Lower leg skin (tissue), 4 donors: ENCODE measurements around the gene VWA8. TPM values are rescaled to one million over a fixed set of nuclear protein-coding genes. Genes with fewer than 3 reads are reported as not detected.
"Not testable (repeated sequence)": the region's sequence is repeated elsewhere in the genome, so short reads cannot be mapped to it uniquely, and the experiment has no call there.

Experiments
- DNase-seq, 2 donors: peaks; one replicate each; pipeline ENCODE4 v3.0.0-alpha.2; 2019; ENCODE audit warnings: low spot score in 2 of 2
- H3K4me3 ChIP-seq: fragments of 200-600 bp; sonication (generic); 2 replicates; pipeline ENCODE4 v1.5.1; 2017; ENCODE audit warnings: mild to moderate bottlenecking, low read depth; ENCODE audit not compliant: poor library complexity, severe bottlenecking
- POLR2A ChIP-seq, 2 donors: fragments of 450-650 bp; IDR thresholded peaks; one replicate each; pipeline ENCODE4 v1.6.1; 2016 to 2017; ENCODE audit warnings: antibody characterized with exemption in 2 of 2, mild to moderate bottlenecking in 1 of 2, moderate library complexity in 1 of 2
- WGBS, 2 donors: methylation state at CpG; one replicate each; pipeline ENCODE4 v1.1.5; 2018; 5-methylcytosine and 5-hydroxymethylcytosine counted together
- intact Hi-C: fragments of 100-400 bp; cut with DNase I; formaldehyde crosslinking; loops from one replicate; pipeline ENCODE4 v1.15.0; 2023; ENCODE audit warnings: low total_unique reads
- total RNA-seq, 4 donors: library from RNA; depleted of rRNA; stranded (reverse); fragments of >200 nt; gene quantifications; one replicate each; pipeline ENCODE4 v1.1.0, GENCODE V29; 2016
- TF ChIP-seq, protein P1 (sequence below), 3 donors: fragments of 450-650 bp; IDR thresholded peaks; one replicate each; pipeline ENCODE4 v1.5.1; 2016; ENCODE audit warnings: antibody characterized with exemption in 3 of 3, mild to moderate bottlenecking in 3 of 3, moderate library complexity in 2 of 3

VWA8 gene
- total RNA-seq, 4 donors from 2014 or later, result 11.8 to 22.0 (median 15.1) TPM

DNA sequence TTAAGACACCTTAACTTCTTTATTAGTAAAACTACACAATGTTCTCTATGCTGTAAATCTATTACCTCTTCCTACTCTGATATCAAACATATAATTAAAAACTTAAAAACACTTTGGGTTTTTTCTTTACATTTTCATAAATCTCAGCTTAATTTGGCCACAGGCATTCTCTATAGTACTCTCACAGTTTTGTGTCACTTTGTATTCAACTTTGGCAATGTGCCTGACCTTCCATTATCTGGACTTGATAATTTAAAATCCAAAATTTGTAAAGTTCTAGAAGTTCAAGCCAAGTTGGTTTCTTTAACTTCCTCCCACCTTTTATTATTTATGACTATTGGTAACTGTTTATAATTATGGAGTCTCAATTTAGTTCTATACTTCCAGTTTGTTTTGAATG lies 46.4 kb downstream of the VWA8 start:
- TF ChIP-seq, protein P1, sequence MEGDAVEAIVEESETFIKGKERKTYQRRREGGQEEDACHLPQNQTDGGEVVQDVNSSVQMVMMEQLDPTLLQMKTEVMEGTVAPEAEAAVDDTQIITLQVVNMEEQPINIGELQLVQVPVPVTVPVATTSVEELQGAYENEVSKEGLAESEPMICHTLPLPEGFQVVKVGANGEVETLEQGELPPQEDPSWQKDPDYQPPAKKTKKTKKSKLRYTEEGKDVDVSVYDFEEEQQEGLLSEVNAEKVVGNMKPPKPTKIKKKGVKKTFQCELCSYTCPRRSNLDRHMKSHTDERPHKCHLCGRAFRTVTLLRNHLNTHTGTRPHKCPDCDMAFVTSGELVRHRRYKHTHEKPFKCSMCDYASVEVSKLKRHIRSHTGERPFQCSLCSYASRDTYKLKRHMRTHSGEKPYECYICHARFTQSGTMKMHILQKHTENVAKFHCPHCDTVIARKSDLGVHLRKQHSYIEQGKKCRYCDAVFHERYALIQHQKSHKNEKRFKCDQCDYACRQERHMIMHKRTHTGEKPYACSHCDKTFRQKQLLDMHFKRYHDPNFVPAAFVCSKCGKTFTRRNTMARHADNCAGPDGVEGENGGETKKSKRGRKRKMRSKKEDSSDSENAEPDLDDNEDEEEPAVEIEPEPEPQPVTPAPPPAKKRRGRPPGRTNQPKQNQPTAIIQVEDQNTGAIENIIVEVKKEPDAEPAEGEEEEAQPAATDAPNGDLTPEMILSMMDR (IDR thresholded peaks at IDR 0.05), result no peak
- TF ChIP-seq POLR2A (IDR thresholded peaks at IDR 0.05), result no peak
- DNase-seq, result no peak
- intact Hi-C loops, result no loop called here
- no peak overlapping the region for H3K4me3 ChIP-seq

DNA sequence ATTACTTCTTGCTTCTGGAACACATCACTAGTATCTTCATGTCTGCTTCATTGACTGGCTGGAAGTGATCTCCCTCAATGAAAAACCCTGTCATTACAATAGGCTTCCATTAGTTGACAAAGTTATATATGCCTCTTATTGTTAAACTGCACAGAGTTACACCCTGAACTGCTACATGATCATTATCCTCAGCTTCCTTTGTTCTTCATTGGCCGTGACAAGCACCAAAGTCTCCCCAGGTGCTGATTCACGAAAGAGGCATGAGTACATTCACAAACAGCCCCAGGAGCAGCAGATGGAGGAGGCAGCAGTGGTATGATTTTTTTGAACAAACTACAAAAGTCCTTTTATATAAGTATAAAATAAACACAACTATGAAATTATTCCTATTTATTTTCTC lies 51.4 kb downstream of the VWA8 start:
- no peak overlapping the region for H3K4me3 ChIP-seq
- DNase-seq, result no peak
- intact Hi-C loops, result loop anchor here (10.0 kb wide), 1 partner anchor 195 kb away; no protein-coding TSS in a partner anchor
- TF ChIP-seq POLR2A (IDR thresholded peaks at IDR 0.05), result no peak
- TF ChIP-seq, protein P1 (IDR thresholded peaks at IDR 0.05), result no peak
- WGBS, 2 donors, result 87 to 93% methylated on average over 2 of the region's 2 CpGs

DNA sequence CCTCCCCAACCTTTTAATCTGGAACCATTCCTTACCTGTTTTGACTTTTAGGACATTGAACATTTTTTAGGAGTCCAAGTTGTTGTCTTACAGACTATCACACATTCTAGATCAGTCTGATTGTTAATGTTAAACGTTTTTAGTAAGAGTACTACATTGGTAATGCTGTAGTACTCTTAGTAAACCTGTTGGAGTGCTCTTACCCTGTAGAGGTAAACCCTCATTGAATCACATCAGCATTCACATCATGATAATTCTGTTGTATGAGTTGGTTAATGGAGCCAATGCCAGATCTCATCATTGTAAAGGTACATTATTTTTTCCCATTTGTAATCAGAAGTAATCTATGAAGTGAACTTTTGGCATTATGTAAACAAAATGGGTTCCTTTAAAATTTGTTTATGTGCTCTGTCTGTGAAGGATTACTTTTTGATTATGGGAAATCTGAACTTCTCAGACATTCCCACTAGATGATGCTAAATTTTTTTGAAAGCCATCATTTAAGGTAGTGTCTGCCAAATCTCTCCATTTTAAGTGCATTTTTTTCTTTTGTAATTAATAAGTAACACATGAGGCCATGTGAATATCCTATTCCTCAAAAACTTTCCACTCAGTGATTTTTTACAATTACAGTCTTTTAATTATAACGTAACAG lies 55.2 kb downstream of the VWA8 start:
- intact Hi-C loops, result loop anchor here (10.0 kb wide), 1 partner anchor 199 kb away; no protein-coding TSS in a partner anchor
- 42 to 45% methylated on average over 2 of the region's 2 CpGs for WGBS, 2 donors
- TF ChIP-seq, protein P1 (IDR thresholded peaks at IDR 0.05), result no peak
- no peak for TF ChIP-seq POLR2A (IDR thresholded peaks at IDR 0.05)
- no peak for DNase-seq
- no peak overlapping the region for H3K4me3 ChIP-seq

DNA sequence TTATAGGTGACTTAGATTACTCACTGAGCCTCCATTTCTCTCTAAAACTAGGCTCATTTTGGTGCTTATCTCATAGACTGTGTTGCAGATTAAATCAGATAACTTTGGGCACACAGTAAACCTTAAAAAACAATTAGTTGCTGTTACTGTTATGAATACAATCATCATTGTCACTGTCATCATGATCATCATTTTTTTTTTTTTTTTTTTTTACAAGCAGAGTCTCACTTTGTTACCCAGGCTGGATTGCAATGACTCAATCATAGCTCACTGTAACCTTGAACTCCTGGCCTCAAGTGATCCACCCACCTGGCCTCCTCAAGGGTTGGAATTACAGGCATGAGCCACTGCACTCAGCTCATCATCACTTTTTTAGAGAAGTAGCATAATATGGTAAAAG lies 60.0 kb downstream of the VWA8 start:
- intact Hi-C loops, result loop anchor here (10.0 kb wide), 1 partner anchor 204 kb away; no protein-coding TSS in a partner anchor
- TF ChIP-seq, protein P1 (IDR thresholded peaks at IDR 0.05), result no peak
- no peak for TF ChIP-seq POLR2A (IDR thresholded peaks at IDR 0.05)
- H3K4me3 ChIP-seq, result no peak overlapping the region
- DNase-seq, result no peak

DNA sequence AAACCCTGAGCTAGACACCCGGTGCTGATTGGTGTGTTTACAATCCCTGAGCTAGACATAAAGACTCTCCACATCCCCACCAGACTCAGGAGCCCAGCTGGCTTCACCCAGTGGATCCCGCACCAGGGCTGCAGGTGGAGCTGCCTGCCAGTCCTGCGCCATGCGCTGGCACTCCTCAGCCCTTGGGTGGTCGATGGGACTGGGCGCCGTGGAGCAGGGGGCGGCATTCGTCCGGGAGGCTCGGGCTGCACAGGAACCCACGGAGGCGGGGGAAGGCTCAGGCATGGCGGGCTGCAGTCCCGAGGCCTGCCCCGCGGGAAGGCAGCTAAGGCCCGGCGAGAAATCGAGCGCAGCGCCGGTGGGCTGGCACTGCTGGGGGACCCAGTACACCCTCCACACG lies 62.5 kb downstream of the VWA8 start:
- H3K4me3 ChIP-seq, intact Hi-C loops, DNase-seq: not testable (repeated sequence)
- 95 to 98% methylated on average over 13 to 18 of the region's 24 CpGs for WGBS, 2 donors

DNA sequence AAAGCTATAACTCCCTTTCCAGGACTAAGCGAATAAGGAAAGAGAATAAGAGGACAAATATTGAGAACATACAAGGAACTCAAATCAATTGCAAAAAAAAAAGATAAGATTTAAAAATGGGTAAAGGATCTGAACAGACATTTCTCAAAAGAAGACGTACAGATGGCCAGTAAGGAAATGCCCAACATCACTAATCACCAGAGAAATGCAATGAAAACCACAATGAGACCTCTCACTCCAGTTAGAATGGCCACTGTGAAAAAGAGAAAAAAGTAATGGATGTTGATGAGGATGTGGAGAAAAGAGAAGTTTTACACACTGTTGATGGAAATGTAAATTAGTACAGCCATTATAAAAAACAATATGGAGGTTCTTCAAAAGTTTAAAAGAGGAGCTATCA lies 63.8 kb downstream of the VWA8 start:
- 95 to 97% methylated on average over 2 of the region's 2 CpGs for WGBS, 2 donors
- intact Hi-C loops, result no loop called here
- no peak for DNase-seq

More for the DNA sequence above, 63.8 kb downstream of the VWA8 start:
- TF ChIP-seq POLR2A (IDR thresholded peaks at IDR 0.05), result no peak
- TF ChIP-seq, protein P1 (IDR thresholded peaks at IDR 0.05), result no peak
- no peak overlapping the region for H3K4me3 ChIP-seq
